ENCODE measurements around the gene ERP44.

ERP44 gene

GRCh38 chr9:100120286-100120685, 21.5 kb upstream of the ERP44 start:
- TF ChIP-seq, protein P1, sequence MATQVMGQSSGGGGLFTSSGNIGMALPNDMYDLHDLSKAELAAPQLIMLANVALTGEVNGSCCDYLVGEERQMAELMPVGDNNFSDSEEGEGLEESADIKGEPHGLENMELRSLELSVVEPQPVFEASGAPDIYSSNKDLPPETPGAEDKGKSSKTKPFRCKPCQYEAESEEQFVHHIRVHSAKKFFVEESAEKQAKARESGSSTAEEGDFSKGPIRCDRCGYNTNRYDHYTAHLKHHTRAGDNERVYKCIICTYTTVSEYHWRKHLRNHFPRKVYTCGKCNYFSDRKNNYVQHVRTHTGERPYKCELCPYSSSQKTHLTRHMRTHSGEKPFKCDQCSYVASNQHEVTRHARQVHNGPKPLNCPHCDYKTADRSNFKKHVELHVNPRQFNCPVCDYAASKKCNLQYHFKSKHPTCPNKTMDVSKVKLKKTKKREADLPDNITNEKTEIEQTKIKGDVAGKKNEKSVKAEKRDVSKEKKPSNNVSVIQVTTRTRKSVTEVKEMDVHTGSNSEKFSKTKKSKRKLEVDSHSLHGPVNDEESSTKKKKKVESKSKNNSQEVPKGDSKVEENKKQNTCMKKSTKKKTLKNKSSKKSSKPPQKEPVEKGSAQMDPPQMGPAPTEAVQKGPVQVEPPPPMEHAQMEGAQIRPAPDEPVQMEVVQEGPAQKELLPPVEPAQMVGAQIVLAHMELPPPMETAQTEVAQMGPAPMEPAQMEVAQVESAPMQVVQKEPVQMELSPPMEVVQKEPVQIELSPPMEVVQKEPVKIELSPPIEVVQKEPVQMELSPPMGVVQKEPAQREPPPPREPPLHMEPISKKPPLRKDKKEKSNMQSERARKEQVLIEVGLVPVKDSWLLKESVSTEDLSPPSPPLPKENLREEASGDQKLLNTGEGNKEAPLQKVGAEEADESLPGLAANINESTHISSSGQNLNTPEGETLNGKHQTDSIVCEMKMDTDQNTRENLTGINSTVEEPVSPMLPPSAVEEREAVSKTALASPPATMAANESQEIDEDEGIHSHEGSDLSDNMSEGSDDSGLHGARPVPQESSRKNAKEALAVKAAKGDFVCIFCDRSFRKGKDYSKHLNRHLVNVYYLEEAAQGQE (IDR thresholded peaks at IDR 0.05; ENCODE audit: insufficient replicate concordance, low read depth) = no peak
- TF ChIP-seq CTCF (IDR thresholded peaks at IDR 0.05; ENCODE audit: insufficient read depth, low read length) (no peak), POLR2AphosphoS5 (IDR thresholded peaks at IDR 0.05; ENCODE audit: low read depth) (no peak), SPI1 (IDR thresholded peaks at IDR 0.05; ENCODE audit: borderline replicate concordance, low read depth) (no peak), GABPA (IDR thresholded peaks at IDR 0.05; ENCODE audit: low read depth) (no peak)
- Histone ChIP-seq H3K4me3 (replicated peaks; ENCODE audit: insufficient read depth, low read length) (no peak overlapping the region), H3K27me3 (ENCODE audit: insufficient read depth, poor library complexity, severe bottlenecking) (no peaks in the 10 kb centered on the region), H3K27ac (replicated peaks) (no peak overlapping the region)
- no peak for DNase-seq (ENCODE audit: low read depth in 1 of 2, low spot score in 1 of 2)

- Histone ChIP-seq H3K27me3 (ENCODE audit: insufficient read depth, poor library complexity, severe bottlenecking) (no peaks in the 10 kb centered on the region), H3K4me3 (replicated peaks; ENCODE audit: insufficient read depth, low read length) (no peak overlapping the region), H3K27ac (replicated peaks) (no peak overlapping the region)
- no peak for TF ChIP-seq POLR2AphosphoS5 (IDR thresholded peaks at IDR 0.05; ENCODE audit: low read depth)
- TF ChIP-seq CTCF (IDR thresholded peaks at IDR 0.05; ENCODE audit: insufficient read depth, low read length) = no peak
- TF ChIP-seq, protein P1 (IDR thresholded peaks at IDR 0.05; ENCODE audit: insufficient replicate concordance, low read depth) = no peak
- no peak for TF ChIP-seq SPI1 (IDR thresholded peaks at IDR 0.05; ENCODE audit: borderline replicate concordance, low read depth)
- no peak for TF ChIP-seq GABPA (IDR thresholded peaks at IDR 0.05; ENCODE audit: low read depth)
- DNase-seq (ENCODE audit: low read depth in 1 of 2, low spot score in 1 of 2) = no peak
Measured at GRCh38 chr9:100117316-100117715, 18.5 kb upstream of the ERP44 start.

- H3K4me3 ChIP-seq (replicated peaks; ENCODE audit: insufficient read depth, low read length) = no peak overlapping the region
- TF ChIP-seq GABPA (IDR thresholded peaks at IDR 0.05; ENCODE audit: low read depth) = no peak
- TF ChIP-seq SPI1 (IDR thresholded peaks at IDR 0.05; ENCODE audit: borderline replicate concordance, low read depth) = no peak
- TF ChIP-seq CTCF (IDR thresholded peaks at IDR 0.05; ENCODE audit: insufficient read depth, low read length) = no peak
- TF ChIP-seq, protein P1 (IDR thresholded peaks at IDR 0.05; ENCODE audit: insufficient replicate concordance, low read depth) = no peak
- no peak for TF ChIP-seq POLR2AphosphoS5 (IDR thresholded peaks at IDR 0.05; ENCODE audit: low read depth)
- DNase-seq (ENCODE audit: low read depth in 1 of 2, low spot score in 1 of 2) = no peak
- H3K27me3 ChIP-seq (ENCODE audit: insufficient read depth, poor library complexity, severe bottlenecking) = no peaks in the 10 kb centered on the region
- H3K27ac ChIP-seq (replicated peaks) = no peak overlapping the region
Measured at GRCh38 chr9:100112677-100113336, 14.0 kb upstream of the ERP44 start.
